Measurements from ENCODE around the gene KRTAP6-3.

Gene KRTAP6-3

GRCh38 chr21:30625449-30626165 is 33.4 kb downstream of the KRTAP6-3 start:
- DNase-seq (ENCODE audit: low read depth in 2 of 2) = no peak

GRCh38 chr21:30628109-30628508 is 35.9 kb downstream of the KRTAP6-3 start:
- no peak for DNase-seq (ENCODE audit: low read depth in 2 of 2)

- no peak for DNase-seq (ENCODE audit: low read depth in 2 of 2)
These were observed 37.0 kb downstream of the KRTAP6-3 start for GRCh38 chr21:30629200-30629599.

GRCh38 chr21:30634906-30635305 is 42.7 kb downstream of the KRTAP6-3 start, which contains the start of gene KRTAP20-2:
Gene KRTAP20-2 (plus strand): TSS chr21:30635206. CDS start chr21:30635264, 58 bp downstream.
- DNase-seq (ENCODE audit: low read depth in 2 of 2) = no peak

GRCh38 chr21:30638686-30639085 is 46.4 kb downstream of the KRTAP6-3 start:
- no peak for DNase-seq (ENCODE audit: low read depth in 2 of 2)

GRCh38 chr21:30642564-30642963 is 50.3 kb downstream of the KRTAP6-3 start, which contains the start of gene KRTAP20-3:
Gene KRTAP20-3 (plus strand): TSS chr21:30642864.
- DNase-seq (ENCODE audit: low read depth in 2 of 2) = no peak

Measured in stimulated activated CD4-positive, alpha-beta T cell treated with anti-CD3 and anti-CD28 coated beads, Interleukin-12 subunit alpha, Interleukin-12 subunit beta, amount 100 ng/mL, for 24 hours (primary cell).